ENCODE measurements around the gene INTS15. TPM values are rescaled to one million over a fixed set of nuclear protein-coding genes. Genes with fewer than 3 reads are reported as not detected.

Gene INTS15
- total RNA-seq, result 33.2 TPM
- long read RNA-seq, transcript C7orf26-201 (6 exons, 2,182 nt), result major isoform, 16 of 33 reads
- long read RNA-seq, partial matches to known transcripts, result 4 of 33 reads
- long read RNA-seq, other reads (novel, unspliced or antisense), result 13 of 33 reads

DNA sequence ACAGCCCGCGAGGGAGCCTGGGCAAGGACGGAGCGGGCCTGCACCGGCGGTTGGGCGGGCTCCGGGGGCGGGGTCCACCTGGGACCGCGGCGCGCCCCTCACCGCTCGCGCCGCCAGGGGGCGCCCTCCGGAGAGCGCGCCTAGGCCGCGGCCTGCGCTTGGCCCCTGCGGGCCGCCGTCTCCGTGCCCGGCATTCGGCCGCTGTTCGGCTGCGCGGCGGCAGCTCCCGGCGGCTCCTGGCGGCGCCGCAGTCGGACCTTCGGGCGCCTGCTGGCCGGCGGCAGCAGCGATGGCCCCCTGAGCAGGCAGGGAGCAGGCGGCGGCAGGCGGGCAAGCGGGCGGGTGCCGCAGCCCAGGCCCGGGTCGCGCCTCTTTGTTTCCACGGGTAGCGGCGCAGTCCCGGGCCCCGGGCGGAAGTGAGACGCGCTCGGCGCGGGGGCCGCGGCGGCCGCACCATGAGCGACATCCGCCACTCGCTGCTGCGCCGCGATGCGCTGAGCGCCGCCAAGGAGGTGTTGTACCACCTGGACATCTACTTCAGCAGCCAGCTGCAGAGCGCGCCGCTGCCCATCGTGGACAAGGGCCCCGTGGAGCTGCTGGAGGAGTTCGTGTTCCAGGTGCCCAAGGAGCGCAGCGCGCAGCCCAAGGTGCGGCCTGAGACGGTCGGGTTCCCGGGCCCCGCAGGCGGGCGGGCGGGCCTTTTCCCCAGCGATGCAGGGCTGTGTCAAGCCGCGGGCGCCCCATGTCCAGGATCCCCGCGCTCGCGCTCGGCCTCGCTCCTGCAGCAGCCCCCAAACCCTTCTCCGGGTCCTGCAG is at the start of gene INTS15:
INTS15 (plus strand) TSS at position 193 of the 816 bp plus-strand sequence; CDS start at position 456, 263 bp downstream.
- TF ChIP-seq, protein P1, sequence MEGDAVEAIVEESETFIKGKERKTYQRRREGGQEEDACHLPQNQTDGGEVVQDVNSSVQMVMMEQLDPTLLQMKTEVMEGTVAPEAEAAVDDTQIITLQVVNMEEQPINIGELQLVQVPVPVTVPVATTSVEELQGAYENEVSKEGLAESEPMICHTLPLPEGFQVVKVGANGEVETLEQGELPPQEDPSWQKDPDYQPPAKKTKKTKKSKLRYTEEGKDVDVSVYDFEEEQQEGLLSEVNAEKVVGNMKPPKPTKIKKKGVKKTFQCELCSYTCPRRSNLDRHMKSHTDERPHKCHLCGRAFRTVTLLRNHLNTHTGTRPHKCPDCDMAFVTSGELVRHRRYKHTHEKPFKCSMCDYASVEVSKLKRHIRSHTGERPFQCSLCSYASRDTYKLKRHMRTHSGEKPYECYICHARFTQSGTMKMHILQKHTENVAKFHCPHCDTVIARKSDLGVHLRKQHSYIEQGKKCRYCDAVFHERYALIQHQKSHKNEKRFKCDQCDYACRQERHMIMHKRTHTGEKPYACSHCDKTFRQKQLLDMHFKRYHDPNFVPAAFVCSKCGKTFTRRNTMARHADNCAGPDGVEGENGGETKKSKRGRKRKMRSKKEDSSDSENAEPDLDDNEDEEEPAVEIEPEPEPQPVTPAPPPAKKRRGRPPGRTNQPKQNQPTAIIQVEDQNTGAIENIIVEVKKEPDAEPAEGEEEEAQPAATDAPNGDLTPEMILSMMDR (IDR thresholded peaks at IDR 0.05), result peak; percentile 67
- peaks cover 59% of the 10 kb centered on the region for H3K36me3 ChIP-seq
- H3K4me3 ChIP-seq, result peak within 1 kb of the TSS; percentile 86
- H3K9me3 ChIP-seq, result no peaks in the 10 kb centered on the region
- H3K27me3 ChIP-seq (ENCODE audit: low read depth), result no peaks in the 10 kb centered on the region
- H3K27ac ChIP-seq, result peak within 1 kb of the TSS; percentile 85
- peak; percentile 85 for DNase-seq
- peaks cover 17% of the 10 kb centered on the region for H3K4me1 ChIP-seq
- ATAC-seq, result peak; percentile 97 to 98
- intact Hi-C loops (cut with DNase I), result no loop called here

DNA sequence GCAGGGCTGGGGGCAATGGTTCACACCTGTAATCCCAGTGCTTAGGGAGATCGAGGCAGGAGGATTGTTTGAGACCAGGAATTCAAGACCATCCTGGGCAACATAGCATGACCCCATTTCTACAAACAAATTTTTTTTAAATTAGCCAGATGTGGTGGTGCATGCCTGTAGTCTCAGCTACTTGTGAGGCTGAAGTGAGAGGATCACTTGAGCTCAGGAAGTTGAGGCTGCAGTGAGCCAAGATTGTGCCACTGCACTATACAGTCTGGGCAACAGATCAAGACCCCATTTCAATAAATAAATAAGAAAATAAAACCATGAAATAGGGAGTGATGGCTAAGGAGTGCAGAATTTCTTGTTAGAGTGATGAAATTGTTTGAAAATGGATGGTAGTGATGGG is 47.5 kb upstream of the INTS15 start:
- Histone ChIP-seq H3K27ac (no peak overlapping the region), H3K4me1 (no peaks in the 10 kb centered on the region), H3K9me3 (no peaks in the 10 kb centered on the region), H3K4me3 (no peak overlapping the region), H3K27me3 (ENCODE audit: low read depth) (peaks cover 17% of the 10 kb centered on the region), H3K36me3 (no peaks in the 10 kb centered on the region)
- DNase-seq (no peak), ATAC-seq (no peak)
- intact Hi-C loops (cut with DNase I), result no loop called here
- TF ChIP-seq, protein P1 (IDR thresholded peaks at IDR 0.05), result no peak

DNA sequence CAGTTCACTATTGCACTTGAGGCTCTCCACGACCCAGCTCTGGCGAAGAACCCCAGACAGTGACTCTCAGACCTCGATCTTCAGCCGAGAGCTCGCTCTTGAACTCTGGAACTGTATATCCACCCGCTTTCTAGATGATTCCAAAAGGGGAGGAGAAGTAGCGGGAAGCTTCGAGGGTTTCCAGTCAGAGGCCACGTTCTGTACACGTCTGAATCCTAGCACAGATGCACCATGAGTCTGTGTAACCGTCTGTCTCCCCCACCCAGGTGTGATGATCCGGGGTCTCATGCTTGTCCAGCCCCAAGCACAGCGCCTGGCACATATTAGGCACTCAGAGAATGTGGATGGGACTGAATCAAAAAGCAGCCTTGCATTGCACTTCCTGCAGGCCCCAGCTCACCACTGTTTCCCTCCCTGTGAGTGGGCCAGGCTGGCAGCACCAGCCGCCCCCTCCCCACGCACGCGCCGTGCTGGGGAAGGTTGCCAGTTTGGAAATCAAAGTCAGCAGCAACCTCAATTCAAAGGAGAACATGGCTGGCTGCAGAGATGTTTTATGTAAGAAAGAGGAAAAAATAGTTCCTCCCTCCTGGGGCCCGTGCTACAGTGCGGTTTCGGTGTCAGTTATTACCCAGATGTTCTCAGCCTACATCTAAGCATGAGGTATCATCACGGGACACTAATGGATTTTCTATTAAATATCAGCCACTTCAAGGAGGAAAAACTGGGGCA is 44.3 kb upstream of the INTS15 start:
- H3K27ac ChIP-seq, result no peak overlapping the region
- TF ChIP-seq, protein P1 (IDR thresholded peaks at IDR 0.05), result no peak
- no peak for DNase-seq
- no peaks in the 10 kb centered on the region for H3K36me3 ChIP-seq
- no peaks in the 10 kb centered on the region for H3K27me3 ChIP-seq (ENCODE audit: low read depth)
- H3K9me3 ChIP-seq, result no peaks in the 10 kb centered on the region
- H3K4me3 ChIP-seq, result no peak overlapping the region
- no peaks in the 10 kb centered on the region for H3K4me1 ChIP-seq
- intact Hi-C loops (cut with DNase I), result no loop called here
- peak in 1 of 2 donors; percentile 23 for ATAC-seq

DNA sequence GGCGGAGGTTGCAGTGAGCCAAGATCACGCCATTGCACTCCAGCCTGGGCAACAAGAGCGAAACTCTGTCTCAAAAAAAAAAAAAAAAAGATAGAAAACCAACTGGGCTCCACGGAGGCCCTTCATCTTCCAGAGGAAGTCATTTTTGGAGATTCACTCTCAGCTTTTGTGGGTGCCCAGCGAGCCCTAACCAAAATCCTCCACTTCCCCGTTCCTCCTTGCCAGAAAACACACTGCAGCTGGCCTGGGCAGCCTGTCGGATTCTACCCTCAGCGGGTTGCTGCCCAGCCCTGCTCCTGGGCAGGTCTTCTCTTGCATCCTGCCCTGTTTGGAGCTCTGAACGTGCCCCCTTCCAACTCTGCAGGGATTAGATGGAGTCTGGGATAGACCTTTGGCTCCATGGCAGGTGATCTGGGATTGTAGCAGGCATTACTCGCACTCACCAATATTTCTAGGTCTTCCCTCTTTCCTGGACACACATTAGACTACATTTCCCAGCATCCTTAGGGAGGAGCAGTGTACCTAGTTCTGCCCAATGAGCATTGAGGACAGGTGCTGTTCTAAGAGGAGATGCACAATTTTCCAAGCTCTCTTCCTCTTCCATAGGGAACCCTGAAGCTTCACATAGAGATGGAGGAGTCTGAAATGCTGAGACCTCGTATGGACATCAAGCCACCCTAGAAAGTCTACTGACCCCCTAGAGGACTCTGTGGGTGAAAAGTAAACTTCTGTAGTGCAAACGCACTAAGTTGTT is 43.1 kb upstream of the INTS15 start:
- no peak for ATAC-seq
- H3K27me3 ChIP-seq (ENCODE audit: low read depth), result no peaks in the 10 kb centered on the region
- no peaks in the 10 kb centered on the region for H3K9me3 ChIP-seq

More for the DNA sequence above, 43.1 kb upstream of the INTS15 start:
- no peak for DNase-seq
- intact Hi-C loops (cut with DNase I), result no loop called here
- TF ChIP-seq, protein P1 (IDR thresholded peaks at IDR 0.05), result no peak
- Histone ChIP-seq H3K4me1 (no peaks in the 10 kb centered on the region), H3K4me3 (no peak overlapping the region), H3K27ac (no peak overlapping the region), H3K36me3 (no peaks in the 10 kb centered on the region)

Measured in lower lobe of right lung (tissue), 2 donors.